Erythroblast (primary cell): ENCODE measurements around the gene ARHGAP40.

Source experiments
- GATA1 ChIP-seq: IDR thresholded peaks from 2 replicates; pipeline ENCODE4 v1.6.1; 2011; ENCODE audit warnings: low read depth, mild to moderate bottlenecking, control low read depth, low read length, moderate library complexity
- POLR2A ChIP-seq: IDR thresholded peaks from 2 replicates; pipeline ENCODE4 v1.6.1; 2011; ENCODE audit warnings: mild to moderate bottlenecking, low read length

DNA sequence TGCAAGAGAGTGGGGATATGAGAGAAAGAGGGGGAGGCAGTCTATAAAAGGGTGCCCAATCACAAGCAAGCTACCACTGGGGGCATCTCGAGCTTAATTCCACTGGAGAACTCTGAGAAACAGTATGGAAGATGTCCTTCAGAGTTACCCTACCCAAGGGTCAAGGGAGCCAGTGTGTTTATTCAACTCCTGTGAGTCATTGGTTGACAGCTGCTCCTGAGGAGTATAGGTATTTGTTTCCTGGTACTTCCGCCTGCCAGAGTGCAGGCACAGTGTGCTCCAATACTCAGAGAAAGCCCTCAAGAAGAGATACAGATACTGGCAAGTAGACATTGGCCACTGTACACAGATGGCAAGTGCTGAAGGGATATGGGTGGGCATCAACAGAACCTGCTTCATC, 49.5 kb downstream of the ARHGAP40 start:
- no peak for TF ChIP-seq POLR2A
- no peak for TF ChIP-seq GATA1
